ENCODE data around the gene LIMS1. TPM values are rescaled to one million over a fixed set of nuclear protein-coding genes. Genes with fewer than 3 reads are reported as not detected.
A peak's percentile ranks its signal among the peaks of the same experiment; 100 is the strongest.
"Not testable (repeated sequence)": the region's sequence is repeated elsewhere in the genome, so short reads cannot be mapped to it uniquely, and the experiment has no call there.

The LIMS1 gene
- total RNA-seq, result 10 to 100 TPM; 43.6 to 89.3 (median 59.6) TPM

- TF ChIP-seq POLR2A (IDR thresholded peaks at IDR 0.05) (no peak), CTCF (IDR thresholded peaks at IDR 0.05) (no peak)
- 0 to 2% methylated on average over 17 to 24 of the region's 87 CpGs for WGBS, 2 donors
- intact Hi-C loops (cut with DNase I; ENCODE audit: low total_unique reads), result loop anchor here (10.0 kb wide), 1 partner anchor 181 kb away; the partner anchor contains the start of gene RANBP2
- DNase-seq (ENCODE audit: low spot score in 2 of 2), result peak; percentile 89 to 97
- H3K4me3 ChIP-seq (ENCODE audit: low read depth, poor library complexity, severe bottlenecking), result peak within 1 kb of the TSS; percentile 57
Observed at GRCh38 chr2:108533832-108534583, at the start of gene LIMS1. Gene LIMS1 (plus strand): TSS chr2:108534470. CDS start chr2:108534563, 93 bp downstream.

- intact Hi-C loops (cut with DNase I; ENCODE audit: low total_unique reads), result no loop called here
- no peak overlapping the region for H3K4me3 ChIP-seq (ENCODE audit: low read depth, poor library complexity, severe bottlenecking)
- WGBS, 2 donors, result 96 to 98% methylated on average over 2 of the region's 2 CpGs
- DNase-seq (ENCODE audit: low spot score in 2 of 2), result no peak
- TF ChIP-seq CTCF (IDR thresholded peaks at IDR 0.05), result no peak
- TF ChIP-seq POLR2A (IDR thresholded peaks at IDR 0.05), result no peak
Observed at GRCh38 chr2:108485253-108485652, 49.0 kb upstream of the LIMS1 start.

GRCh38 chr2:108490506-108491122, 43.7 kb upstream of the LIMS1 start:
- TF ChIP-seq POLR2A (IDR thresholded peaks at IDR 0.05) (no peak), CTCF (IDR thresholded peaks at IDR 0.05) (no peak)
- no peak overlapping the region for H3K4me3 ChIP-seq (ENCODE audit: low read depth, poor library complexity, severe bottlenecking)
- intact Hi-C loops (cut with DNase I; ENCODE audit: low total_unique reads), result no loop called here
- no peak for DNase-seq (ENCODE audit: low spot score in 2 of 2)

GRCh38 chr2:108491848-108492247, 42.4 kb upstream of the LIMS1 start:
- no peak overlapping the region for H3K4me3 ChIP-seq (ENCODE audit: low read depth, poor library complexity, severe bottlenecking)
- intact Hi-C loops (cut with DNase I; ENCODE audit: low total_unique reads), result no loop called here
- TF ChIP-seq CTCF (IDR thresholded peaks at IDR 0.05) (no peak), POLR2A (IDR thresholded peaks at IDR 0.05) (no peak)
- no peak for DNase-seq (ENCODE audit: low spot score in 2 of 2)

- intact Hi-C loops (cut with DNase I; ENCODE audit: low total_unique reads), result no loop called here
- 88% methylated on average over 4 of the region's 4 CpGs for whole genome bisulfite sequencing, 2 donors
Observed at GRCh38 chr2:108492364-108492763, 41.9 kb upstream of the LIMS1 start.

GRCh38 chr2:108496167-108496566, 38.1 kb upstream of the LIMS1 start:
- DNase-seq (ENCODE audit: low spot score in 2 of 2); H3K4me3 ChIP-seq (ENCODE audit: low read depth, poor library complexity, severe bottlenecking); intact Hi-C loops (cut with DNase I; ENCODE audit: low total_unique reads): not testable (repeated sequence)
- 81 to 89% methylated on average over 2 of the region's 3 CpGs for WGBS, 2 donors

More at GRCh38 chr2:108492364-108492763, 41.9 kb upstream of the LIMS1 start:
- H3K4me3 ChIP-seq (ENCODE audit: low read depth, poor library complexity, severe bottlenecking), result no peak overlapping the region
- no peak for DNase-seq (ENCODE audit: low spot score in 2 of 2)
- TF ChIP-seq CTCF (IDR thresholded peaks at IDR 0.05), result no peak
- no peak for TF ChIP-seq POLR2A (IDR thresholded peaks at IDR 0.05)

- intact Hi-C loops (cut with DNase I; ENCODE audit: low total_unique reads); H3K4me3 ChIP-seq (ENCODE audit: low read depth, poor library complexity, severe bottlenecking); DNase-seq (ENCODE audit: low spot score in 2 of 2): not testable (repeated sequence)
- 76 to 82% methylated on average over 4 of the region's 4 CpGs for WGBS, 2 donors
Observed at GRCh38 chr2:108507620-108508019, 26.6 kb upstream of the LIMS1 start.

- WGBS, 2 donors, result 68 to 70% methylated on average over 3 of the region's 3 CpGs
- DNase-seq (ENCODE audit: low spot score in 2 of 2); H3K4me3 ChIP-seq (ENCODE audit: low read depth, poor library complexity, severe bottlenecking); intact Hi-C loops (cut with DNase I; ENCODE audit: low total_unique reads): not testable (repeated sequence)
Observed at GRCh38 chr2:108512431-108512830, 21.8 kb upstream of the LIMS1 start.

GRCh38 chr2:108514478-108514877, 19.8 kb upstream of the LIMS1 start:
- 35 to 47% methylated on average over 2 of the region's 2 CpGs for WGBS, 2 donors
- H3K4me3 ChIP-seq (ENCODE audit: low read depth, poor library complexity, severe bottlenecking); DNase-seq (ENCODE audit: low spot score in 2 of 2); intact Hi-C loops (cut with DNase I; ENCODE audit: low total_unique reads): not testable (repeated sequence)

All from lower leg skin (tissue), 4 donors.